ENCODE results near the gene OBSL1.
A peak's percentile ranks its signal among the peaks of the same experiment; 100 is the strongest.

The OBSL1 gene

GRCh38 chr2:219571311-219572236, at the start of gene OBSL1:
TSS of gene OBSL1 (minus strand) at chr2:219571539. CDS start at chr2:219571232, 307 bp downstream.
- DNase-seq (ENCODE audit: extremely low read depth, low read depth): peak; percentile 22
- no peak for TF ChIP-seq CTCF (IDR thresholded peaks at IDR 0.05; ENCODE audit: low read depth, low read length, missing control alignments)
- H3K4me3 ChIP-seq (replicated peaks; ENCODE audit: low read depth, low read length): peak within 1 kb of the TSS; percentile 51

GRCh38 chr2:219620546-219620945, 49.2 kb upstream of the OBSL1 start:
- TF ChIP-seq CTCF (IDR thresholded peaks at IDR 0.05; ENCODE audit: low read depth, low read length, missing control alignments): no peak
- DNase-seq (ENCODE audit: extremely low read depth, low read depth): no peak
- H3K4me3 ChIP-seq (replicated peaks; ENCODE audit: low read depth, low read length): no peak overlapping the region

GRCh38 chr2:219619235-219619634, 47.9 kb upstream of the OBSL1 start:
- TF ChIP-seq CTCF (IDR thresholded peaks at IDR 0.05; ENCODE audit: low read depth, low read length, missing control alignments): no peak
- H3K4me3 ChIP-seq (replicated peaks; ENCODE audit: low read depth, low read length): no peak overlapping the region
- no peak for DNase-seq (ENCODE audit: extremely low read depth, low read depth)

GRCh38 chr2:219618733-219619122, 47.4 kb upstream of the OBSL1 start:
- TF ChIP-seq CTCF (IDR thresholded peaks at IDR 0.05; ENCODE audit: low read depth, low read length, missing control alignments): no peak
- no peak for DNase-seq (ENCODE audit: extremely low read depth, low read depth)
- no peak overlapping the region for H3K4me3 ChIP-seq (replicated peaks; ENCODE audit: low read depth, low read length)

- no peak overlapping the region for H3K4me3 ChIP-seq (replicated peaks; ENCODE audit: low read depth, low read length)
- no peak for DNase-seq (ENCODE audit: extremely low read depth, low read depth)
- TF ChIP-seq CTCF (IDR thresholded peaks at IDR 0.05; ENCODE audit: low read depth, low read length, missing control alignments): no peak
These were observed 45.2 kb upstream of the OBSL1 start for GRCh38 chr2:219616550-219616949.

GRCh38 chr2:219615894-219616293, 44.6 kb upstream of the OBSL1 start:
- TF ChIP-seq CTCF (IDR thresholded peaks at IDR 0.05; ENCODE audit: low read depth, low read length, missing control alignments): no peak
- no peak for DNase-seq (ENCODE audit: extremely low read depth, low read depth)

More at GRCh38 chr2:219615894-219616293, 44.6 kb upstream of the OBSL1 start:
- H3K4me3 ChIP-seq (replicated peaks; ENCODE audit: low read depth, low read length): no peak overlapping the region
